ENCODE data around the gene SUGP1. TPM values are rescaled to one million over a fixed set of nuclear protein-coding genes. Genes with fewer than 3 reads are reported as not detected.

SUGP1 gene
- total and polyA plus RNA-seq, 8 donors = 13.0 to 129 (median 36.6) TPM

DNA sequence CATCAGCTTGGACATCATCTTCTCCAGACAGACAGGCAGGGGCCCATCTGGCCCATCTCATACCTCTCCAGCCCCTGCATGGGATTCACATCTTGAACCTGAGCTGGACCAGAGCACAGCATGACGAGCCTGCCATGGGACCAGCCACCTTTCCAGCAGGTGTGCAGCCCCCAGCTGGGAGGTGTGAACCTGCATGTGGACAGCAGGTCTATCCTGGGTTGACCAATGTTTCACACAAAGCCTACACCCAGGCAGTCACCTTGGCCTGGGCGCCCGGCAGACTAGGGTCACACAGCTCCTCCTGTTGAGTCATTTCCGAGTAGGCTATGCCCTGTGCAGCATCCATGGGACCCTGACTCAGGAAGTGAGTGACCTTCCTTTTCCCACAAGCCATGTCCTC is 41.8 kb upstream of the SUGP1 start:
- DNase-seq = no peak
- Histone ChIP-seq H3K27ac (no peak overlapping the region), H3K4me3 (no peak overlapping the region), H3K9me3 (no peaks in the 10 kb centered on the region), H3K27me3 (no peaks in the 10 kb centered on the region), H3K36me3 (peaks cover 3 to 28% (median 23%) of the 10 kb centered on the region in 4 donors), H3K4me1 (peaks cover 11 to 37% (median 24%) of the 10 kb centered on the region in 4 donors)
- WGBS, 5 donors = 88 to 93% (median 89%) methylated on average over 4 of the region's 4 CpGs
- TF ChIP-seq POLR2AphosphoS5 (IDR thresholded peaks at IDR 0.05) (no peak), EP300 (IDR thresholded peaks at IDR 0.05) (no peak), POLR2A (IDR thresholded peaks at IDR 0.05) (no peak)
- TF ChIP-seq, protein P1, sequence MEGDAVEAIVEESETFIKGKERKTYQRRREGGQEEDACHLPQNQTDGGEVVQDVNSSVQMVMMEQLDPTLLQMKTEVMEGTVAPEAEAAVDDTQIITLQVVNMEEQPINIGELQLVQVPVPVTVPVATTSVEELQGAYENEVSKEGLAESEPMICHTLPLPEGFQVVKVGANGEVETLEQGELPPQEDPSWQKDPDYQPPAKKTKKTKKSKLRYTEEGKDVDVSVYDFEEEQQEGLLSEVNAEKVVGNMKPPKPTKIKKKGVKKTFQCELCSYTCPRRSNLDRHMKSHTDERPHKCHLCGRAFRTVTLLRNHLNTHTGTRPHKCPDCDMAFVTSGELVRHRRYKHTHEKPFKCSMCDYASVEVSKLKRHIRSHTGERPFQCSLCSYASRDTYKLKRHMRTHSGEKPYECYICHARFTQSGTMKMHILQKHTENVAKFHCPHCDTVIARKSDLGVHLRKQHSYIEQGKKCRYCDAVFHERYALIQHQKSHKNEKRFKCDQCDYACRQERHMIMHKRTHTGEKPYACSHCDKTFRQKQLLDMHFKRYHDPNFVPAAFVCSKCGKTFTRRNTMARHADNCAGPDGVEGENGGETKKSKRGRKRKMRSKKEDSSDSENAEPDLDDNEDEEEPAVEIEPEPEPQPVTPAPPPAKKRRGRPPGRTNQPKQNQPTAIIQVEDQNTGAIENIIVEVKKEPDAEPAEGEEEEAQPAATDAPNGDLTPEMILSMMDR (IDR thresholded peaks at IDR 0.05) = no peak
- intact Hi-C loops (cut with DNase I; ENCODE audit: low total_unique reads) = no loop called here

DNA sequence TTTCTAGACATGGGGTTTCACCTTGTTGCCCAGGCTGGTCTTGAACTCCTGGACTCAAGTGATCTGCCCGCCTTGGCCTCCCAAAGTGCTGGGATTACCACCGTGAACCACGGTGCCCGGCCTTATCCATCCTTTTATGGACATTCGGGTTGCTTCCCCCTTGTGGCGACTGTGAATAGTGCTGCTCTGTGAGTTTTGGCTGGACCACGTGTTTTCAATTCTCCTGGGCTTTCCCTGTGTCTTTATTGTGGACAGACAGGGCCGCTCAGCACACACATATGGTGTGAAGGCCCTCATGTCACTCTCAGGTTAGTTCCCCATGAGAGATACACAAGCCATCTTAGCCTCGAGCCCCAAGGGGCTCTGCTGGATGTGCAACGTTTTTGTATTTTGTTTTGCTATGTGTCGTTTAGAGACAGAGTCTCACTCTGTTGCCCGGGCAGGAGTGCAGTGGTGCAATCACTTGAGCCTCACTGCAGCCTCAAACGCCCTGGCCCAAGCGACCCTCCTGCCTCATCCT is 40.8 kb upstream of the SUGP1 start:
- peak; percentile 82 to 90 for DNase-seq
- peak overlapping the region in 3 of 5 donors; percentile 33 to 64 (median 48) for H3K27ac ChIP-seq
- intact Hi-C loops (cut with DNase I; ENCODE audit: low total_unique reads) = no loop called here
- H3K36me3 ChIP-seq = peaks cover 11 to 37% (median 32%) of the 10 kb centered on the region in 4 donors
- H3K27me3 ChIP-seq = no peaks in the 10 kb centered on the region
- H3K4me3 ChIP-seq = no peak overlapping the region
- 5 to 11% (median 8%) methylated on average over 14 of the region's 14 CpGs for WGBS, 5 donors
- no peaks in the 10 kb centered on the region for H3K9me3 ChIP-seq
- H3K4me1 ChIP-seq = peaks cover 3 to 28% (median 20%) of the 10 kb centered on the region in 4 donors
- TF ChIP-seq POLR2A (IDR thresholded peaks at IDR 0.05) (no peak), EP300 (IDR thresholded peaks at IDR 0.05) (no peak), POLR2AphosphoS5 (IDR thresholded peaks at IDR 0.05) (peak in 1 of 3 donors; percentile 66)
- TF ChIP-seq, protein P1 (IDR thresholded peaks at IDR 0.05) = peak in 5 of 7 experiments; percentile 81 to 86 (median 83)

DNA sequence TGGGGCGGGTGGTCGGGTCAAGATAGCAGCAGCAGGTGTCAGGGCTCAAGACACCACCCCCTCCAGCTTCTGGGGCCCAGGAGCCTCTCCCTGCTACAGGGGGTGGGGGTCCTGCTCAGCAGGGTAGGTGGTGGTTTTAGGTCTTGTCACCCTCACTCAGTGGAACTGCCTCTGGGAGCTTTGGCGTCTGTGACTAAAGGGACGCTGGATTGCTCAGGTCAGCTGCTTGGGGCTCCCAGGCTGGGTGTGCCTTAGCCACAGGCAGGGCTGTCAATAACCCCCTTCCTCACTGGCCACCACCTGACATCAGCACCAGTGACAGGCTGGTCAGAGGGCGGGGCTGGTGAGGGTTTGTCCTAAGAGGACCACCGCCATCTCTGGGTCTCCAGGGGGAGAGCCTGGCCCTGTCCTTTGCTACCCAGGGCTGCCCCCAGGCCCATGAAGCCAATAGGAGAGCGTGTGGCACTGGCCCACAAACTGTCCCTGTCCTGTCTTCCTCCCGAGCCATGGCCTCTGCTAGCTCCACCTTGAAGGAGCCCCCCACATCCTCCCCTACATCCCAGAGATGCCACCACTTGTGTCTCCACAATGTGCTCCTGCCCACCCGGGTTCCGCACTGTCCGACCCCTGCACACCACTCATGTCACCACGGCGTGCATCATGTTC is 36.7 kb upstream of the SUGP1 start:
- Histone ChIP-seq H3K36me3 (peaks cover 51 to 78% (median 73%) of the 10 kb centered on the region in 4 donors), H3K9me3 (no peaks in the 10 kb centered on the region), H3K27me3 (no peaks in the 10 kb centered on the region), H3K27ac (no peak overlapping the region), H3K4me3 (no peak overlapping the region), H3K4me1 (peaks cover 3 to 11% (median 8%) of the 10 kb centered on the region in 4 donors)
- no peak for DNase-seq
- TF ChIP-seq, protein P1 (IDR thresholded peaks at IDR 0.05) = no peak
- TF ChIP-seq EP300 (IDR thresholded peaks at IDR 0.05) (no peak), POLR2AphosphoS5 (IDR thresholded peaks at IDR 0.05) (no peak), POLR2A (IDR thresholded peaks at IDR 0.05) (no peak)
- intact Hi-C loops (cut with DNase I; ENCODE audit: low total_unique reads) = no loop called here
- 87 to 92% (median 90%) methylated on average over 10 to 13 of the region's 13 CpGs for WGBS, 5 donors

GRCh38 chr19:19356500-19356899 is 36.2 kb upstream of the SUGP1 start:
- Histone ChIP-seq H3K9me3 (no peaks in the 10 kb centered on the region), H3K27ac (no peak overlapping the region), H3K4me3 (no peak overlapping the region), H3K27me3 (no peaks in the 10 kb centered on the region), H3K4me1 (peaks cover 3 to 9% (median 7%) of the 10 kb centered on the region in 4 donors), H3K36me3 (peaks cover 54 to 84% (median 78%) of the 10 kb centered on the region in 4 donors)
- DNase-seq = no peak
- WGBS, 5 donors = 88 to 92% (median 91%) methylated on average over 10 to 11 of the region's 11 CpGs
- intact Hi-C loops (cut with DNase I; ENCODE audit: low total_unique reads) = no loop called here
- TF ChIP-seq EP300 (IDR thresholded peaks at IDR 0.05) (no peak), POLR2AphosphoS5 (IDR thresholded peaks at IDR 0.05) (no peak), POLR2A (IDR thresholded peaks at IDR 0.05) (no peak)
- TF ChIP-seq, protein P1 (IDR thresholded peaks at IDR 0.05) = no peak

All from stomach (tissue), 9 donors.